ENCODE data around the gene NCBP1. TPM values are rescaled to one million over a fixed set of nuclear protein-coding genes. Genes with fewer than 3 reads are reported as not detected.

The NCBP1 gene
- total and polyA plus RNA-seq, 7 donors, result 7.1 to 22.1 (median 14.6) TPM

DNA sequence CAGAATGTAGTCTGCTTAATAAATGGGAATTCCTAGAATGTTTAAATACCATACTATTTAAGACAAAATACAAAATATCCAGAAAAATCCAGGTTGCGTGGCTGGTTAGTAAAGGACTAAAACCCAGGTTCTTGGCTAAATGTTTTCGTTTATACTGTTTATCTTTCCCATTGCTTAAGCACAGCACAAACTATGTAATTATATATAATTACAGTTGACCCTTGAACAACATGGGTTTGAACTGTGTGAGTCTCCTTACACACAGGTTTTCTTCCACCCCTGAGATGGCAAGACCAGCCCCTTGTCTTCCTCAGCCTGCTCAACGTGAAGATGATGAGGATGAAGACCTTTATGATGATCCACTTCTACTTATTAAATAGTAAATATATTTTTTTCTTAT lies 38.8 kb downstream of the NCBP1 start:
- intact Hi-C loops (cut with DNase I), result no loop called here
- H3K27ac ChIP-seq, result no peak overlapping the region
- DNase-seq, result no peak
- TF ChIP-seq, protein P1, sequence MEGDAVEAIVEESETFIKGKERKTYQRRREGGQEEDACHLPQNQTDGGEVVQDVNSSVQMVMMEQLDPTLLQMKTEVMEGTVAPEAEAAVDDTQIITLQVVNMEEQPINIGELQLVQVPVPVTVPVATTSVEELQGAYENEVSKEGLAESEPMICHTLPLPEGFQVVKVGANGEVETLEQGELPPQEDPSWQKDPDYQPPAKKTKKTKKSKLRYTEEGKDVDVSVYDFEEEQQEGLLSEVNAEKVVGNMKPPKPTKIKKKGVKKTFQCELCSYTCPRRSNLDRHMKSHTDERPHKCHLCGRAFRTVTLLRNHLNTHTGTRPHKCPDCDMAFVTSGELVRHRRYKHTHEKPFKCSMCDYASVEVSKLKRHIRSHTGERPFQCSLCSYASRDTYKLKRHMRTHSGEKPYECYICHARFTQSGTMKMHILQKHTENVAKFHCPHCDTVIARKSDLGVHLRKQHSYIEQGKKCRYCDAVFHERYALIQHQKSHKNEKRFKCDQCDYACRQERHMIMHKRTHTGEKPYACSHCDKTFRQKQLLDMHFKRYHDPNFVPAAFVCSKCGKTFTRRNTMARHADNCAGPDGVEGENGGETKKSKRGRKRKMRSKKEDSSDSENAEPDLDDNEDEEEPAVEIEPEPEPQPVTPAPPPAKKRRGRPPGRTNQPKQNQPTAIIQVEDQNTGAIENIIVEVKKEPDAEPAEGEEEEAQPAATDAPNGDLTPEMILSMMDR (IDR thresholded peaks at IDR 0.05), result no peak
- H3K27me3 ChIP-seq (ENCODE audit: insufficient read depth in 3 of 3, low read length in 2 of 3), result no peaks in the 10 kb centered on the region
- WGBS, 3 donors, result 93 to 95% (median 95%) methylated on average over 3 of the region's 3 CpGs
- peaks cover 30 to 100% of the 10 kb centered on the region in 2 donors for H3K36me3 ChIP-seq (ENCODE audit: insufficient read depth in 1 of 2, low read depth in 1 of 2)
- H3K4me3 ChIP-seq, result no peak overlapping the region
- no peaks in the 10 kb centered on the region for H3K9me3 ChIP-seq
- no peaks in the 10 kb centered on the region for H3K4me1 ChIP-seq
- ATAC-seq, result no peak

DNA sequence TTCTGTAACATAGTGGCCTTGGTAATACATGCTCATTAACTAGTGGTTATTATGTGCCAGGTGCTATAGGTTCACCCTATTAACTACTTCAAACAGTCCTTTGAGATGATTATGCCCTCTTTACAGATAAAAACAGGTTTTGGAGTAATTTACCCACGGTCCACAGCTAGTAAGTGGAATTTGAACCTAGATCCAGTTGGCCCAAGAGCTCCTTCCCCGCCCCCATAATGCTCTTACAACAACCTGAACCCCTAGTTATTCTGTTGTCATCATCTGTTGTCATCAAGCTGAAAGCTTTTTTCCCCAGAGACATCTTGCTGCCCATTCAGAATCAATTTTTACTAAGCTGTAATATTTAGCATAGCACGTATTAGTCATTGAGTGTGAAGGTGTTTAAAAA lies 40.3 kb downstream of the NCBP1 start:
- ATAC-seq, result no peak
- intact Hi-C loops (cut with DNase I), result no loop called here
- Histone ChIP-seq H3K4me3 (no peak overlapping the region), H3K9me3 (no peaks in the 10 kb centered on the region), H3K4me1 (no peaks in the 10 kb centered on the region), H3K27me3 (ENCODE audit: insufficient read depth in 3 of 3, low read length in 2 of 3) (no peaks in the 10 kb centered on the region), H3K36me3 (ENCODE audit: insufficient read depth in 1 of 2, low read depth in 1 of 2) (peaks cover 18 to 100% of the 10 kb centered on the region in 2 donors), H3K27ac (no peak overlapping the region)
- TF ChIP-seq, protein P1 (IDR thresholded peaks at IDR 0.05), result no peak
- DNase-seq, result no peak
- WGBS, 3 donors, result 90 to 95% (median 90%) methylated on average over 3 of the region's 3 CpGs

DNA sequence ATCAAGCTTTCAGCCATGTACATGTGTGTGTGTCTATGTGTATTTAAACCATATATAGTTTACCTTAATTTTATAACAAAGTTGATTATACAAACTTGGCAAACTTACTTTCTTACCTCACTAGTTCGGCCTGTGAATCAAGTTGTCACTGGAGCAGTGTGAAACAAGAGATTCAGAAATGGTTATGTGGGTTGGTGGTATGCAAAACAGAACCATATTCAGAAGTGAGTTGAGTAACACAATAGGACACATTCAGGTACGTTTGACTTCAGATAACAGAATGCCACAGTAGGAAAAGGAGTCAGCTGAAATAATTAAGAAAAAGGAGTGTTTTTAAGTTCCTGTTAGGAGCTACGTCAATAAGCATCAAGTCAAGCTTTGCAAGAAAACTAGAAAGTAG lies 42.0 kb downstream of the NCBP1 start:
- ATAC-seq (no peak), DNase-seq (no peak)
- TF ChIP-seq, protein P1 (IDR thresholded peaks at IDR 0.05), result no peak
- Histone ChIP-seq H3K4me3 (no peak overlapping the region), H3K4me1 (no peaks in the 10 kb centered on the region), H3K36me3 (ENCODE audit: insufficient read depth in 1 of 2, low read depth in 1 of 2) (peaks cover 17 to 100% of the 10 kb centered on the region in 2 donors), H3K27me3 (ENCODE audit: insufficient read depth in 3 of 3, low read length in 2 of 3) (no peaks in the 10 kb centered on the region), H3K27ac (peak overlapping the region; percentile 5), H3K9me3 (no peaks in the 10 kb centered on the region)
- intact Hi-C loops (cut with DNase I), result no loop called here
- WGBS, 3 donors, result 72 to 81% (median 76%) methylated on average over 3 of the region's 3 CpGs

DNA sequence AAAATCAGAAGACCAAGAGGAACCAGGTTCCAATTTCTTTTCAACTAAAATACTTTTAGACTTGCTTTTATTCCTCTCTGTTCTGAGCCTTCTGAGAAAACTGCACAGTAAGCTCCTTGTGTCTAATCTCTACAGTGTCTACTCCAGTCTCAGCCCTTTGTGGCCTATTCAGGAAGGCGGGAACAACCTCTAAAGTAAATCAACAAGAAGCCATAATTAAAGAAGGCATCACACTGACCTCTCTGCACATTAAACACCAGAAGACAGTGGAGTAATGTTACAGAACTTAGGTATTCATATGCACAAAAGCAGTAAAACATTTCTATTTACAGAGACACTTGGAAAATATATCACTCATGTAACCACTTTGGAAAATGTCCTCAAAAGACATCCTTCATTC lies 48.6 kb downstream of the NCBP1 start:
- Histone ChIP-seq H3K4me3 (no peak overlapping the region), H3K36me3 (ENCODE audit: insufficient read depth in 1 of 2, low read depth in 1 of 2) (peaks cover 6 to 100% of the 10 kb centered on the region in 2 donors), H3K9me3 (no peaks in the 10 kb centered on the region), H3K27me3 (ENCODE audit: insufficient read depth in 3 of 3, low read length in 2 of 3) (no peaks in the 10 kb centered on the region), H3K27ac (no peak overlapping the region), H3K4me1 (no peaks in the 10 kb centered on the region)
- TF ChIP-seq, protein P1 (IDR thresholded peaks at IDR 0.05), result no peak
- intact Hi-C loops (cut with DNase I), result loop anchor here in 1 of 2 donors (5.0 to 10.0 kb wide), 2 partner anchors 40 to 217 kb away; no protein-coding TSS in a partner anchor
- WGBS, 3 donors, result 92 to 96% (median 94%) methylated on average over 1 of the region's 1 CpG
- DNase-seq (no peak), ATAC-seq (no peak)

DNA sequence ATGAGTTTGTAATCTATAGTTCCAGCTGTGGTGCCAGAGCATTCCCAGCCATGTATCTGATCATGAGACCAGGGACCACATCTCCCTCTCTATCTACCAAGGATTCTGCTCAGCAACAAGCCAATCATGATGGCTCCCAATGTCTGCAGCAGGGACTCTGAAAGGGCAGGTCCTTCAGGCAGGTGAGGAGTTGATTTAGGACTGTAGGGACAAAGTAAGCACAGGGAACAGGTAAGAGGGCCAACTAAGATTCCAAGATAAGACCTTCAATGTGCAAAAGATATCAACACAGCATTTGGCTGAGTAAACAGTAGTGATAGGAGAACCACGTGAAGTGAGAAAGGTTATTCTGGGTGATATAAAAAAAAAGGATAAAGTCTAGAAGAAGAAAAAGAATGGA lies 55.0 kb downstream of the NCBP1 start:
- H3K4me3 ChIP-seq, result no peak overlapping the region
- WGBS, 3 donors, result 60 to 87% (median 61%) methylated on average over 1 of the region's 1 CpG
- peaks cover 4% of the 10 kb centered on the region for H3K4me1 ChIP-seq
- H3K9me3 ChIP-seq, result no peaks in the 10 kb centered on the region
- TF ChIP-seq, protein P1 (IDR thresholded peaks at IDR 0.05), result no peak
- H3K27me3 ChIP-seq (ENCODE audit: insufficient read depth in 3 of 3, low read length in 2 of 3), result no peaks in the 10 kb centered on the region
- DNase-seq (no peak), ATAC-seq (no peak)
- peaks cover 7 to 99% of the 10 kb centered on the region in 2 donors for H3K36me3 ChIP-seq (ENCODE audit: insufficient read depth in 1 of 2, low read depth in 1 of 2)
- intact Hi-C loops (cut with DNase I), result loop anchor here in 1 of 2 donors (10.0 kb wide), 1 partner anchor 224 kb away; no protein-coding TSS in a partner anchor
- H3K27ac ChIP-seq, result no peak overlapping the region

Data from psoas muscle (tissue), 8 donors.